NT2/D1 (cell line): ENCODE data around the gene SELENOM.

Source experiments
- YY1 ChIP-seq: IDR thresholded peaks from 2 replicates; pipeline ENCODE4 v1.6.1; 2011; ENCODE audit not compliant: insufficient read length, insufficient read depth
- ZNF274 ChIP-seq: IDR thresholded peaks from 2 replicates; pipeline ENCODE4 v1.6.1; 2011; ENCODE audit warnings: mild to moderate bottlenecking, low read depth, low read length

- TF ChIP-seq ZNF274 (no peak), YY1 (no peak)
Measured at GRCh38 chr22:31080164-31080847, 27.1 kb downstream of the SELENOM start.
